BJ (cell line): Measurements from ENCODE around the gene OXTR. TPM values are rescaled to one million over a fixed set of nuclear protein-coding genes. Genes with fewer than 3 reads are reported as not detected.

Source experiments
- CTCF ChIA-PET: fragments of 350-600 bp; formaldehyde crosslinking; extraction: SDS; loops from one replicate; lab custom pipeline; 2021; ENCODE audit warnings: antibody characterized with exemption, inconsistent platforms; lab: Yijun Ruan, JAX
- POLR2A ChIA-PET: fragments of 300-600 bp; sonication (Branson Sonifier 250); formaldehyde crosslinking; extraction: SDS; loops from one replicate; lab custom pipeline; 2021; ENCODE audit warnings: antibody characterized with exemption; lab: Charles Lee
- DNase-seq: peaks from one replicate; pipeline ENCODE4 v3.0.0-alpha.2; 2011; ENCODE audit warnings: low read depth
- H3K27me3 ChIP-seq: 2 replicates; pipeline ENCODE4 v1.6.0; 2011; ENCODE audit warnings: low read length; ENCODE audit not compliant: control insufficient read depth, insufficient read depth
- H3K36me3 ChIP-seq: 2 replicates; pipeline ENCODE4 v1.5.1; 2011; ENCODE audit warnings: low read length; ENCODE audit not compliant: control insufficient read depth, insufficient read depth
- H3K4me3 ChIP-seq: 2 replicates; pipeline ENCODE4 v1.5.1; 2011; ENCODE audit warnings: low read depth, mild to moderate bottlenecking, control low read depth, low read length
- polyA plus RNA-seq: library from polyadenylated mRNA; depleted of rRNA; stranded (reverse); fragments of >200 nt; gene quantifications from 2 replicates; pipeline ENCODE4 v1.2.3, GENCODE V29; 2011; rRNA removed
- TF ChIP-seq, protein P1 (sequence below): IDR thresholded peaks from 2 replicates; pipeline ENCODE4 v1.5.1; 2011; ENCODE audit warnings: low read depth, mild to moderate bottlenecking, control low read depth, inconsistent platforms, low read length, moderate library complexity; ENCODE audit not compliant: insufficient read depth

The OXTR gene
- polyA plus RNA-seq, 1 experiment: 195 TPM

DNA sequence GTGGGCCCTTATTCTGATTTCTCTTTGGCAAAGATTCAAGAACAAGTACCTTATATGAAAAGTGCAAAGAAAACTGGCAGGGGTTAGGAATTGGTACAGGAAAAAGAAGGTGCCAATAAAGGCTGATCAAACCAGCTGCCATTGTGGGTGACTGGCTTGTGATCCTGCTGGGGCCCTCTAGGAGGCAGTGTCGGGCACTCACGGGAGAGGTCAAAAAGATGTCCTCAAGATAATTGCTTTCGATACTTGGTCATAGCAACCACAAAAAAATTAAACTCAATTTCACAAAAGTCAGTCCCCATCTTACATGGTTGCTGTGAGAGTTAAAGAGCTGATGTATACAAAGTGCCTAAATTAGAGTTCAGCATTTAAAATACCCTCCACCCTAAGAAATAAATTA lies 66.9 kb downstream of the OXTR start:
- Histone ChIP-seq H3K27me3 (no peaks in the 10 kb centered on the region), H3K36me3 (no peaks in the 10 kb centered on the region), H3K4me3 (no peak overlapping the region)
- ChIA-PET CTCF (interaction anchor here (0.6 to 0.9 kb wide), 2 partner anchors 47 to 54 kb away, joined by 3 read pairs; no protein-coding TSS in a partner anchor), POLR2A (no interaction called here)
- TF ChIP-seq, protein P1, sequence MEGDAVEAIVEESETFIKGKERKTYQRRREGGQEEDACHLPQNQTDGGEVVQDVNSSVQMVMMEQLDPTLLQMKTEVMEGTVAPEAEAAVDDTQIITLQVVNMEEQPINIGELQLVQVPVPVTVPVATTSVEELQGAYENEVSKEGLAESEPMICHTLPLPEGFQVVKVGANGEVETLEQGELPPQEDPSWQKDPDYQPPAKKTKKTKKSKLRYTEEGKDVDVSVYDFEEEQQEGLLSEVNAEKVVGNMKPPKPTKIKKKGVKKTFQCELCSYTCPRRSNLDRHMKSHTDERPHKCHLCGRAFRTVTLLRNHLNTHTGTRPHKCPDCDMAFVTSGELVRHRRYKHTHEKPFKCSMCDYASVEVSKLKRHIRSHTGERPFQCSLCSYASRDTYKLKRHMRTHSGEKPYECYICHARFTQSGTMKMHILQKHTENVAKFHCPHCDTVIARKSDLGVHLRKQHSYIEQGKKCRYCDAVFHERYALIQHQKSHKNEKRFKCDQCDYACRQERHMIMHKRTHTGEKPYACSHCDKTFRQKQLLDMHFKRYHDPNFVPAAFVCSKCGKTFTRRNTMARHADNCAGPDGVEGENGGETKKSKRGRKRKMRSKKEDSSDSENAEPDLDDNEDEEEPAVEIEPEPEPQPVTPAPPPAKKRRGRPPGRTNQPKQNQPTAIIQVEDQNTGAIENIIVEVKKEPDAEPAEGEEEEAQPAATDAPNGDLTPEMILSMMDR: peak; percentile 39; the same call in 1 of the 2 replicates
- no peak for DNase-seq

Other genes starting within 250 kb of the OXTR start
- gene SSUH2, start 124.8 kb downstream of the OXTR start, polyA plus RNA-seq: 0.25 and 0.26 TPM in 2 replicates
- gene CAV3, start 35.8 kb downstream of the OXTR start, polyA plus RNA-seq: 0.05 TPM in 1 of 2 replicates, not detected in the other
- gene RAD18, start 193.9 kb upstream of the OXTR start, polyA plus RNA-seq: 13.8 and 17.4 TPM in 2 replicates